ENCODE results near the gene HPSE2.
"Not testable (repeated sequence)": the region's sequence is repeated elsewhere in the genome, so short reads cannot be mapped to it uniquely, and the experiment has no call there.

HPSE2 gene

DNA sequence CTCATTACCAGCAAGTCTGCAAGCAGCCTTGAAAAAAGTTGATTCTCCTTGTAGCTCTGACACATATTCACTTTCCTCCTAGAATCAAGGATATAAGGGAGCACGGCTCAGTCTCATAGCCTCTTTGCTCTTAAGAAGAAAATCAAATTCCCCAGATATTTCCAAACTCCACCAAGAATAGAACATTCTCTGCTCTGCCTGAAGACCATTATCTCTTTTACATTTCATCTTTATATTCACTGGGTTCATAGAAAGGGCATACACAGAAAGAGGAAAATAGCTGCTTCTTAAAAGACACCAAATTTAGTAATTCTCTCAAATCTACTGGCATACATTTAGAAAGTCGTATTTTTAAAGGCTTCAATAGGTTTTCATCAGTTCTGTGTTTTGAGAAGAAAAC is 92.0 kb downstream of the HPSE2 start:
- DNase-seq = no peak

DNA sequence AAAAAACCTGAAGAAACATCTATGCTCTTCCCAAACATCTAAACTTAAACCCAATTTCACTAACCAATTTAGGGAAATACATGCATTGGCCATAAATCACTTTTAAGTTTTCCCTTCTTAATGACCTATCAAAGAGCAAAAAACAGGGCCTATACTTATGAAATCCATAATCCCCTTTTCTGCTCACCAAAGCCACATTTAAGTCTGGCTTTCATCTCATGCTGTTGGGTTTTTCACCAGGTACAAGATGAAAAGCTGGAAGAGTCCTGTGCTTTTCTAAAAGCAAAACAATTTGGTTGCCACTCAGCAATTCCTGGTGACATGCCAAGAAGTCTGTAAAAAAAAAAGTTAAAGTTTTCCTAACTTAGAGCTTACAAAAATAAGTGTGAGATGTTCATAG is 92.6 kb downstream of the HPSE2 start:
- no peak for DNase-seq

- DNase-seq = not testable (repeated sequence)
These were observed 102.8 kb downstream of the HPSE2 start for GRCh38 chr10:99132897-99133296.

DNA sequence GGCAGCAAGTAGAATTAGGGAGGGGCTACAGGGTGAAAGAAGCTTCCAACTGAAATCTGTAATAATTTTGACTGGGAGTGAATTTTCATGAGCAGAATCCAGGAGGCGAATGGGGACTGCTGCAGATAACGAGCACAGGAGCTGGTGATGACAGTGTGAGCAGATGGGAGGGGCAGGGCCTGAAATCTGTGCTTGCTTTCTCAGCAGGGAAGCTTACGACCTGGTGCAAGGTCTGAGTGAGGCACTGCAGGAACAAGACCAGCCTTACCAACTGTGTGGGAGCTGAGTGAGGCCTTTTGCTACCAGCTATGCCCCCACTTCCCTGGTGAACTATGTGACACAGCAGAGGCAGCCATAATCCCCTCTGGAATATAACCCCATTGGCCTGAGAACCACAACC is 109.8 kb downstream of the HPSE2 start:
- no peak for DNase-seq

GRCh38 chr10:99124376-99124775 is 111.3 kb downstream of the HPSE2 start:
- DNase-seq = no peak

GRCh38 chr10:99123851-99124250 is 111.8 kb downstream of the HPSE2 start:
- no peak for DNase-seq

DNA sequence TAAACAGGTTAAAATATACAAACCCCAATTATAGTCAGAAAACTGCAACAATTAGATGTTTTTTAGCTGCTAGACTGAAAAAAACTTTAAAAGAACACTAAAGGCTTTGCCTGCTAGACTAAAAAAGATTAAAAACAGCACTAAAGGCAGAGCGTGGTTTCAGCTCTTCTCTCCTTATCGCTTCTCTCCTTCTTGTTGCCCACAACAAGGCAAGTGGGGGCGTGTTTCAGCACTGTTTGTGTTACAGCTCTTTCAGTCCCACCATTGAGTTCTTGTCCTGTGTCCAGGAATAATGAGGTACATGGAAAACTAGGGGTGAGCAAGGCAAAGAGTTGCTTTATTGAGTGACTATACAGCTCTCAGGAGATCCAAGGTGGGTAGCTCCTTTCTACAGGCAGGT is 112.3 kb downstream of the HPSE2 start:
- DNase-seq = no peak

DNA sequence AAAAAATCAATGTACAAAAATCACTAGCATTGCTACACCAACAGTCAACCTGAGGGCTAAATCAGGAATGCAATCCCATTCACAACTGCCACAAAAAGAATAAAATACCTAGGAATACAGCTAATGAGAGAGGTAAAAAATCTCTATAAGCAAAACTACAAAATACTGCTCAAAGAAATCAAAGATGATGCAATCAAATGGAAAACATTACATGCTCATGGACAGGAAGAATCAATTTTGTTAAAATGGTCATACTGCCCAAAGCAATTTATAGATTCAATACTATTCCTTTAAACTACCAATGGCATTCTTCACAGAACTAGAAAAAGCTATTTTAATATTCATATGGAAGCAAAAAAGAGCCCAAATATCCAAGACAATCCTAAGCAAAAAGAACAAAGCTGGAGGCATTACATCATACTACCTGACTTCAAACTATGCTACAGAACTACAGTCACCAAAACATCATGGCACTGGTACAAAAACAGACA is 116.3 kb downstream of the HPSE2 start:
- no peak for DNase-seq

GRCh38 chr10:99115703-99116102 is 119.9 kb downstream of the HPSE2 start:
- DNase-seq = no peak

- DNase-seq = no peak
These were observed 150.3 kb downstream of the HPSE2 start for GRCh38 chr10:99085358-99085757.

GRCh38 chr10:99084161-99084560 is 151.5 kb downstream of the HPSE2 start:
- no peak for DNase-seq

- no peak for DNase-seq
These were observed 155.2 kb downstream of the HPSE2 start for GRCh38 chr10:99080275-99080945.

- no peak for DNase-seq
These were observed 173.1 kb downstream of the HPSE2 start for GRCh38 chr10:99062591-99062990.

- no peak for DNase-seq
These were observed 176.9 kb downstream of the HPSE2 start for GRCh38 chr10:99058762-99059161.

DNA sequence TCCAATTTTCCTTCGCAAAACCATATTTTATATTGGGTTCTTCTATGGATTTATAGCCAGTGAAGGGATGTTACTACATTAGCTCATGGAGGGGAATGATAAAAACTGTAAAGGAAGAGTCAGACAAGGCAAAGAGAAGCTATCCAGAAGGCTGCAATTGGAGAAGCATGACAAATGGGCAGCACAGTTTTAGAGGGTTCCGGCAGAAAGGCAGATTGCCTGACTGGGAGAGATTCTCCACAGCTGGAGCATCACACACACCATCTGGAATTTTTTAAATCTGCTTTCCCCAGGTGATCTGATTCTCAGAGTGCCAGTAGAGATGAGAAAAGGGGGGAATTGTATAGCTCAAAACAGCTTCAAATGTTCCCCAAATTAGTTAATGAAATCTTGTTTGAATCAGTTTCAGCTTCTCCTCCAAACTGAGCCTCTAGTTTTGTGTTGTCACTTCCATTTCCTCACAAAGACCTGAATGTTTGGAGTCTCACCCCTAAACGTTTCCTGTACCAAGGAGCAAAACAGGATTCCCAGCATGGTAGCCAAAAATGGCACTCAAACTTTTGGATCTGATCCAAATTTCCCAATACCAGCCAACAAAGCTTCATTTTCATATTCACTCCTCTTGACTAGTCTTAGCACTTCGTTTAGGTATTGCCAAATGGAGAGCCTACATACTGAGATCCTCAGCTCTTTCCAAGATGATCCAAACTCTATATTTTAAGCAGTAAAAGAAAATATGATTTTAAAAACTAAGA is 177.5 kb downstream of the HPSE2 start:
- no peak for DNase-seq

GRCh38 chr10:99045671-99046070 is 190.0 kb downstream of the HPSE2 start:
- no peak for DNase-seq

GRCh38 chr10:99042051-99042771 is 193.4 kb downstream of the HPSE2 start:
- no peak for DNase-seq

DNA sequence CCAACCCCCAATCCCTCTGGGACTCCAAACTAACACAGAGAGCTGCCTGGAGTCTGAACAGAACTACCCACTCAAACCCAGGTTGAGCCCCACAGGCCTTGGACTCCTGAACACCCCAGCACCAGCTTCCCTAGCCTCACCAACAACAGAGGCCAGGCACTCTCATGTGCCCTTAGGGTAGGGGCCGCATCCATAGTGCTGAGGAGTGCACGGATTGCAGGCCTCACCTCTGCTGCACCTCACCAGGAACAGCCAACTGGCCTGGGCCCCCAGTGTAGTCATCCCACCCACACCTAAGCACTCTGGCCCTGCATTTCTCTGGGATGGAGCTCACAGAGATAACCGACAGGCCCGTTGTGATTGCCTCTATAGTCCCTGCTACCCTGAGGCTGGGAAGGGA is 194.2 kb downstream of the HPSE2 start:
- DNase-seq = no peak

DNA sequence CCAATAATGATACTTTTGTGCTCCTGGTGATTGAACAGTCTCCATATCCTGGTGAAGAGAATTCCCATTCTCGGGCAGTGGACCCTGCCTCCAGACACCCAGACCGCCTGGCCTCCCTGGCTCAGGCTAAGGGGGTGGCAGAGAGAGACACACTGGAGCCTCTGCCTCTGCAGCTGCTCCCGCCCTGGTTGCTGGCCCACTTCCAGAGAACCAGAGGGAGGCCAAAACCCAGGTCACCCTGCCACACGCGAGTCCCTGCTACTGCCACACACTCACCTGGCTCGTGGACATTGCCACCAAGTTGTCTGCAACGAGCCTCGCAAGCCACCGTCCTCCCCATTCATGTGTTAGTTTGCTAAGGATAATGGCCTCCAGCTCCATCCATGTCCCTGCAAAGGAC is 221.8 kb downstream of the HPSE2 start:
- no peak for DNase-seq

GRCh38 chr10:99010286-99010685 is 225.4 kb downstream of the HPSE2 start:
- DNase-seq = no peak

GRCh38 chr10:99008054-99008453 is 227.6 kb downstream of the HPSE2 start:
- DNase-seq = no peak

GRCh38 chr10:99007457-99007856 is 228.2 kb downstream of the HPSE2 start:
- no peak for DNase-seq

- no peak for DNase-seq
These were observed 230.4 kb downstream of the HPSE2 start for GRCh38 chr10:99005254-99005653.

GRCh38 chr10:99004738-99005137 is 230.9 kb downstream of the HPSE2 start:
- DNase-seq = no peak
